HepG2 (cell line): Measurements from ENCODE around the gene USP1. TPM values are rescaled to one million over a fixed set of nuclear protein-coding genes. Genes with fewer than 3 reads are reported as not detected.
A peak's percentile ranks its signal among the peaks of the same experiment; 100 is the strongest.

Experiments used
- ATAC-seq: fragments of 200-7000 bp; cut with Tn5 transposase; 3 replicates; pipeline ENCODE4 v1.9.1; 2020; ENCODE audit warnings: mild to moderate bottlenecking, moderate library complexity
- BruUV-seq: library from RNA; stranded (reverse); fragments of 400-500 nt; replicated peaks from 2 replicates; lab custom pipeline; 2021; lab: Mats Ljungman, UMichigan
- CTCF ChIA-PET: fragments of 300-600 bp; formaldehyde crosslinking; extraction: SDS; loops from one replicate; lab custom pipeline; 2021; ENCODE audit warnings: low total read pairs, inconsistent platforms, low intra/inter-chr PET ratio; lab: Yijun Ruan, JAX
- POLR2A ChIA-PET: fragments of 350-600 bp; sonication (Branson Sonifier 250); formaldehyde crosslinking; loops from one replicate; lab custom pipeline; 2020; ENCODE audit warnings: antibody characterized with exemption, inconsistent platforms; lab: Yijun Ruan, JAX
- DNase-seq: peaks from one replicate; pipeline ENCODE4 v3.0.0-alpha.2; 2015; ENCODE audit warnings: low spot score
- FAIRE-seq: peaks from 3 replicates; lab custom pipeline; 2011; peaks lifted over from hg19 to GRCh38; lab: Jason Lieb, UNC
- H2AFZ ChIP-seq: one replicate; pipeline ENCODE4 v1.6.1; 2011; ENCODE audit warnings: low read length, inconsistent platforms
- H3K27ac ChIP-seq: fragments of 300-600 bp; 3 replicates; pipeline ENCODE4 v1.8.0; 2011; ENCODE audit warnings: mixed run types, mild to moderate bottlenecking, mixed read lengths, low read length, inconsistent platforms; ENCODE audit not compliant: insufficient read depth; ENCODE audit errors: extremely low read length
- H3K27me3 ChIP-seq, 2 experiments: fragments of 200-600 bp in 1 of 2; 2 replicates in 1 of 2; 3 replicates in 1 of 2; pipeline versions ENCODE4 v1.6.0 to v1.8.0; 2011; ENCODE audit warnings: low read length in 2 of 2, mild to moderate bottlenecking in 2 of 2, moderate library complexity in 2 of 2, inconsistent platforms in 1 of 2; ENCODE audit not compliant: insufficient read depth in 2 of 2, control insufficient read depth in 1 of 2
- H3K36me3 ChIP-seq, 2 experiments: fragments of 200-600 bp in 1 of 2; replicated peaks in 1 of 2; 2 replicates in 1 of 2; 3 replicates in 1 of 2; pipeline versions ENCODE4 v1.5.1 to v1.8.0; 2011; ENCODE audit warnings: low read length in 2 of 2, inconsistent platforms in 1 of 2; ENCODE audit not compliant: insufficient read depth in 2 of 2, control insufficient read depth in 1 of 2
- H3K4me1 ChIP-seq: 2 replicates; pipeline ENCODE4 v1.5.1; 2012; ENCODE audit warnings: low read length, inconsistent platforms; ENCODE audit not compliant: insufficient read depth
- H3K4me2 ChIP-seq: 2 replicates; pipeline ENCODE4 v1.6.0; 2011; ENCODE audit warnings: low read depth, low read length, inconsistent platforms
- H3K4me3 ChIP-seq, 3 experiments: fragments of 200-600 bp in 1 of 3; sonication (generic), shearing (Covaris generic) in 1 of 3; replicated peaks in 1 of 3; 2 replicates each; pipeline ENCODE4 v1.5.1; 2011 to 2016; ENCODE audit warnings: low read length in 3 of 3, inconsistent platforms in 2 of 3, low read depth in 2 of 3, mild to moderate bottlenecking in 2 of 3, control low read depth in 1 of 3, mixed read lengths in 1 of 3; ENCODE audit not compliant: insufficient read depth in 1 of 3
- H3K79me2 ChIP-seq: one replicate; pipeline ENCODE4 v1.6.1; 2011; ENCODE audit warnings: low read length, inconsistent platforms; ENCODE audit not compliant: insufficient read depth
- H3K9ac ChIP-seq: 2 replicates; pipeline ENCODE4 v1.6.0; 2011; ENCODE audit warnings: mild to moderate bottlenecking, low read depth, low read length, inconsistent platforms; ENCODE audit not compliant: insufficient read depth
- H3K9me3 ChIP-seq: 2 replicates; pipeline ENCODE4 v1.5.1; 2012; ENCODE audit warnings: mild to moderate bottlenecking, low read length
- H4K20me1 ChIP-seq: 2 replicates; pipeline ENCODE4 v1.6.0; 2011; ENCODE audit warnings: inconsistent platforms, mild to moderate bottlenecking, low read length, moderate library complexity; ENCODE audit not compliant: insufficient read depth
- BHLHE40 ChIP-seq: IDR thresholded peaks from 2 replicates; pipeline ENCODE4 v1.6.1; 2011; ENCODE audit warnings: low read length, improper control_type of control experiment
- CEBPB ChIP-seq: IDR thresholded peaks from 2 replicates; pipeline ENCODE4 v1.6.1; 2011; ENCODE audit warnings: low read depth, low read length, improper control_type of control experiment, borderline replicate concordance
- CEBPG ChIP-seq: IDR thresholded peaks from 2 replicates; pipeline ENCODE4 v1.6.1; 2016
- GABPA ChIP-seq, 2 experiments: IDR thresholded peaks; 2 replicates each; pipeline ENCODE4 v1.6.1; 2011 to 2016; ENCODE audit warnings: low read depth in 2 of 2, low read length in 1 of 2, missing biosample characterization in 1 of 2, missing genetic modification characterization in 1 of 2
- POLR2G ChIP-seq: fragments of 200-400 bp; formaldehyde crosslinking; IDR thresholded peaks from 2 replicates; pipeline ENCODE4 v1.6.1; 2018; ENCODE audit warnings: mild to moderate bottlenecking, low read depth, low read length, moderate library complexity
- WGBS: methylation state at CpG from one replicate; pipeline ENCODE4 v1.1.6; 2017; ENCODE audit warnings: low lambda C conversion rate; 5-methylcytosine and 5-hydroxymethylcytosine counted together
- in situ Hi-C: cut with HindIII; loops from 2 replicates; pipeline ENCODE4 v1.10.0; 2017; ENCODE audit warnings: low pct_unique_long_range_greater_than_20kb; ENCODE audit not compliant: extremely low pct_ligation_motif_present
- intact Hi-C: fragments of 100-400 bp; cut with micrococcal nuclease; formaldehyde crosslinking; loops from one replicate; pipeline ENCODE4 v1.10.0; 2022; ENCODE audit not compliant: unreplicated experiment
- polyA plus RNA-seq, 8 experiments: library from polyadenylated mRNA; depleted of rRNA in 3 of 8; stranded (reverse) in 7 of 8; unstranded in 1 of 8; fragments of >200 nt; fragmentation: Illumina TruSeq in 4 of 8; extraction: Trizol in 4 of 8; gene quantifications; 2 replicates each; pipeline versions ENCODE4 v1.2.1 to v1.2.3, GENCODE V29; 2011 to 2016; ENCODE audit warnings: low read depth in 4 of 8, missing spikeins in 1 of 8, mixed read lengths in 1 of 8; ENCODE audit not compliant: insufficient read depth in 1 of 8
- total RNA-seq, 5 experiments: library from RNA; depleted of rRNA; stranded (reverse); fragments of >200 nt; fragmentation: Illumina TruSeq; extraction: Trizol; gene quantifications; 2 replicates each; pipeline ENCODE4 v1.2.3, GENCODE V29; 2016; ENCODE audit warnings: low read depth in 1 of 5
- TF ChIP-seq, protein P1 (sequence below): sonication (generic); formaldehyde crosslinking; IDR thresholded peaks from 2 replicates; pipeline ENCODE4 v1.4.0; 2020; ENCODE audit warnings: mild to moderate bottlenecking, missing genetic modification reagents
- TF ChIP-seq, protein P2 (sequence below): sonication (generic); formaldehyde crosslinking; IDR thresholded peaks from 2 replicates; pipeline ENCODE4 v1.8.1; 2023; ENCODE audit warnings: mild to moderate bottlenecking, missing genetic modification reagents, borderline replicate concordance
- TF ChIP-seq, protein P3 (sequence below): IDR thresholded peaks from 2 replicates; pipeline ENCODE4 v1.6.1; 2016
- TF ChIP-seq, protein P4 (sequence below): sonication (generic); formaldehyde crosslinking; IDR thresholded peaks from 2 replicates; pipeline ENCODE4 v1.8.1; 2023; ENCODE audit warnings: mild to moderate bottlenecking, moderate library complexity, missing genetic modification reagents

Gene USP1
- total and polyA plus RNA-seq, 2 of the 13 experiments (the other 11 are each of a cell fraction or from before 2014, with no cell fraction given): 9.0 to 64.6 TPM

DNA sequence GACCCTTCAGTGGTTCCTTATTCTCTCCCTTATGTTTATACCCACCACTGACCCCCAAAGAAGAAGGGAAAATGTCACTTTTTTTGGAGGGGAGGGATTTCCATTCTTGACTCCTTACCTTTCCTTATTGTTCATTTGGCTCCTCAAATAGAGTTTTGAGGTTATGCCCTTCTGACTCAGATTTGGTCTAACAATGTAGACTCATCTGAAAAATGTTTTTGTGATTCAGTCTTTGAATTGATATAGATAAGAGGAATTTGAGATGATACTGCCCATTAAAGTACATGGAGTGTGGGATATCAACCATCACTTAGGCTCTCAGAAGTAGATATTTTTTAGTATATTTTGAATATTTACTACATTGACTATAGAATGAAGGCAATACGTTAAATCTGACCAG, 16.1 kb downstream of the USP1 start:
- in situ Hi-C loops: no loop called here
- POLR2A ChIA-PET: no interaction called here
- no peak overlapping the region for H2AFZ ChIP-seq
- ATAC-seq: no peak
- H3K4me3 ChIP-seq: no peak overlapping the region
- BruUV-seq: no TSS peak
- no peak for DNase-seq
- H4K20me1 ChIP-seq: no peaks in the 10 kb centered on the region; the same call in 1 of the 2 replicates
- no peak overlapping the region for H3K4me2 ChIP-seq
- no peaks in the 10 kb centered on the region for H3K9me3 ChIP-seq
- H3K27ac ChIP-seq: no peak overlapping the region
- no peaks in the 10 kb centered on the region for H3K79me2 ChIP-seq
- H3K27me3 ChIP-seq: no peaks in the 10 kb centered on the region
- TF ChIP-seq GABPA (IDR thresholded peaks at IDR 0.05; ENCODE audit: low read depth, low read length): no peak
- TF ChIP-seq GABPA (CRISPR knock-in tag; IDR thresholded peaks at IDR 0.05; ENCODE audit: low read depth): no peak
- TF ChIP-seq, protein P1, sequence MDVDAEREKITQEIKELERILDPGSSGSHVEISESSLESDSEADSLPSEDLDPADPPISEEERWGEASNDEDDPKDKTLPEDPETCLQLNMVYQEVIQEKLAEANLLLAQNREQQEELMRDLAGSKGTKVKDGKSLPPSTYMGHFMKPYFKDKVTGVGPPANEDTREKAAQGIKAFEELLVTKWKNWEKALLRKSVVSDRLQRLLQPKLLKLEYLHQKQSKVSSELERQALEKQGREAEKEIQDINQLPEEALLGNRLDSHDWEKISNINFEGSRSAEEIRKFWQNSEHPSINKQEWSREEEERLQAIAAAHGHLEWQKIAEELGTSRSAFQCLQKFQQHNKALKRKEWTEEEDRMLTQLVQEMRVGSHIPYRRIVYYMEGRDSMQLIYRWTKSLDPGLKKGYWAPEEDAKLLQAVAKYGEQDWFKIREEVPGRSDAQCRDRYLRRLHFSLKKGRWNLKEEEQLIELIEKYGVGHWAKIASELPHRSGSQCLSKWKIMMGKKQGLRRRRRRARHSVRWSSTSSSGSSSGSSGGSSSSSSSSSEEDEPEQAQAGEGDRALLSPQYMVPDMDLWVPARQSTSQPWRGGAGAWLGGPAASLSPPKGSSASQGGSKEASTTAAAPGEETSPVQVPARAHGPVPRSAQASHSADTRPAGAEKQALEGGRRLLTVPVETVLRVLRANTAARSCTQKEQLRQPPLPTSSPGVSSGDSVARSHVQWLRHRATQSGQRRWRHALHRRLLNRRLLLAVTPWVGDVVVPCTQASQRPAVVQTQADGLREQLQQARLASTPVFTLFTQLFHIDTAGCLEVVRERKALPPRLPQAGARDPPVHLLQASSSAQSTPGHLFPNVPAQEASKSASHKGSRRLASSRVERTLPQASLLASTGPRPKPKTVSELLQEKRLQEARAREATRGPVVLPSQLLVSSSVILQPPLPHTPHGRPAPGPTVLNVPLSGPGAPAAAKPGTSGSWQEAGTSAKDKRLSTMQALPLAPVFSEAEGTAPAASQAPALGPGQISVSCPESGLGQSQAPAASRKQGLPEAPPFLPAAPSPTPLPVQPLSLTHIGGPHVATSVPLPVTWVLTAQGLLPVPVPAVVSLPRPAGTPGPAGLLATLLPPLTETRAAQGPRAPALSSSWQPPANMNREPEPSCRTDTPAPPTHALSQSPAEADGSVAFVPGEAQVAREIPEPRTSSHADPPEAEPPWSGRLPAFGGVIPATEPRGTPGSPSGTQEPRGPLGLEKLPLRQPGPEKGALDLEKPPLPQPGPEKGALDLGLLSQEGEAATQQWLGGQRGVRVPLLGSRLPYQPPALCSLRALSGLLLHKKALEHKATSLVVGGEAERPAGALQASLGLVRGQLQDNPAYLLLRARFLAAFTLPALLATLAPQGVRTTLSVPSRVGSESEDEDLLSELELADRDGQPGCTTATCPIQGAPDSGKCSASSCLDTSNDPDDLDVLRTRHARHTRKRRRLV (CRISPR knock-in tag): no peak
- no peak overlapping the region for H3K9ac ChIP-seq
- WGBS: 100% methylated on average over 1 of the region's 1 CpG
- H3K36me3 ChIP-seq: peaks cover 13 to 73% of the 10 kb centered on the region in 2 experiments; a peak in 4 of 5 replicates
- no peaks in the 10 kb centered on the region for H3K4me1 ChIP-seq
- CTCF ChIA-PET: no interaction called here
- FAIRE-seq: no peak
- intact Hi-C loops: no loop called here

- ATAC-seq (peak; percentile 66), FAIRE-seq (no peak)
- TF ChIP-seq, protein P2, sequence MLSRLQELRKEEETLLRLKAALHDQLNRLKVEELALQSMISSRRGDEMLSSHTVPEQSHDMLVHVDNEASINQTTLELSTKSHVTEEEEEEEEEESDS (CRISPR knock-in tag): no peak
- TF ChIP-seq, protein P3, sequence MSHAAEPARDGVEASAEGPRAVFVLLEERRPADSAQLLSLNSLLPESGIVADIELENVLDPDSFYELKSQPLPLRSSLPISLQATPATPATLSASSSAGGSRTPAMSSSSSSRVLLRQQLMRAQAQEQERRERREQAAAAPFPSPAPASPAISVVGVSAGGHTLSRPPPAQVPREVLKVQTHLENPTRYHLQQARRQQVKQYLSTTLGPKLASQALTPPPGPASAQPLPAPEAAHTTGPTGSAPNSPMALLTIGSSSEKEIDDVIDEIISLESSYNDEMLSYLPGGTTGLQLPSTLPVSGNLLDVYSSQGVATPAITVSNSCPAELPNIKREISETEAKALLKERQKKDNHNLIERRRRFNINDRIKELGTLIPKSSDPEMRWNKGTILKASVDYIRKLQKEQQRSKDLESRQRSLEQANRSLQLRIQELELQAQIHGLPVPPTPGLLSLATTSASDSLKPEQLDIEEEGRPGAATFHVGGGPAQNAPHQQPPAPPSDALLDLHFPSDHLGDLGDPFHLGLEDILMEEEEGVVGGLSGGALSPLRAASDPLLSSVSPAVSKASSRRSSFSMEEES: no peak
- no peak for TF ChIP-seq BHLHE40
- TF ChIP-seq CEBPG: 0 out of 2 replicates have a peak, but pooled peaks have one; percentile 6
- TF ChIP-seq, protein P4, sequence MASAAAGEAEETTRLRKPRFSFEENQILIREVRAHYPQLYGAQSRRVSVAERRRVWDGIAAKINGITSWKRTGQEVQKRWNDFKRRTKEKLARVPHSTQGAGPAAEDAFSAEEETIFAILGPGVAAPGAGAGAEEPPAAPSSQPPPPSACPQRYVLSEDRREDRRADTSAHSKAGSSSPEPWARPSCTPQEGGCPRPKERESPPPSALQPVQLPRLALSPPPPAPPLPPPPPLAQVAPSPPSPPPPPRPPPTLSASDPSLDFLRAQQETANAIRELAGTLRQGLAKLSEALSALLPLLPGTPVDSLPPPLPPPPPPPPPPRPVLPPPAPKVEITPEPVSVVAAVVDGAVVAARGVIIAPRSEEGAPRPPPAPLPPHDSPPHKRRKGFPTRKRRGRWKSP: no peak
- TF ChIP-seq CEBPB: peak; percentile 23; the same call in 1 of the 2 replicates
- TF ChIP-seq POLR2G: no peak
These were observed 21.1 kb downstream of the USP1 start for GRCh38 chr1:62457955-62458354.

More at GRCh38 chr1:62457955-62458354, 21.1 kb downstream of the USP1 start:
- in situ Hi-C loops (no loop called here), intact Hi-C loops (no loop called here)
- Histone ChIP-seq H3K4me3 (no peak overlapping the region), H2AFZ (no peak overlapping the region), H3K9me3 (no peaks in the 10 kb centered on the region), H3K79me2 (no peaks in the 10 kb centered on the region), H3K36me3 (peaks cover 8 to 49% of the 10 kb centered on the region in 2 experiments; a peak in 4 of 5 replicates), H3K4me2 (no peak overlapping the region), H3K9ac (no peak overlapping the region), H3K27me3 (no peaks in the 10 kb centered on the region), H3K27ac (no peak overlapping the region), H4K20me1 (no peaks in the 10 kb centered on the region), H3K4me1 (no peaks in the 10 kb centered on the region)
- 98% methylated on average over 7 of the region's 7 CpGs for WGBS
- DNase-seq: no peak
- POLR2A ChIA-PET: no interaction called here
- CTCF ChIA-PET: no interaction called here
- no TSS peak for BruUV-seq
